Ectodermal cell (in vitro differentiated cells): ENCODE data around the gene OR7G3. TPM values are rescaled to one million over a fixed set of nuclear protein-coding genes. Genes with fewer than 3 reads are reported as not detected.

Source experiments
- H3K27ac ChIP-seq: 2 replicates; pipeline ENCODE4 v1.7.0; 2013; ENCODE audit warnings: mild to moderate bottlenecking, low read depth, low read length; ENCODE audit not compliant: insufficient read depth, poor library complexity, severe bottlenecking
- H3K27me3 ChIP-seq: 2 replicates; pipeline ENCODE4 v1.7.0; 2013; ENCODE audit warnings: mild to moderate bottlenecking, low read length; ENCODE audit not compliant: insufficient read depth, control insufficient read depth, poor library complexity, severe bottlenecking
- H3K36me3 ChIP-seq: one replicate; pipeline ENCODE4 v1.7.0; 2013; ENCODE audit warnings: low read length; ENCODE audit not compliant: control insufficient read depth, insufficient read depth
- H3K4me1 ChIP-seq: one replicate; pipeline ENCODE4 v1.7.0; 2013; ENCODE audit warnings: low read length; ENCODE audit not compliant: control insufficient read depth, insufficient read depth
- H3K4me3 ChIP-seq: 2 replicates; pipeline ENCODE4 v1.7.0; 2013; ENCODE audit warnings: low read depth, low read length, control low read depth; ENCODE audit not compliant: insufficient read depth
- H3K9me3 ChIP-seq: 2 replicates; pipeline ENCODE4 v1.7.0; 2013; ENCODE audit warnings: mild to moderate bottlenecking, low read length, moderate library complexity; ENCODE audit not compliant: control insufficient read depth
- WGBS, 2 experiments: methylation state at CpG; one replicate each; pipeline ENCODE4 v1.1.7; 2013; ENCODE audit warnings: missing lambda C conversion rate in 2 of 2; 5-methylcytosine and 5-hydroxymethylcytosine counted together
- polyA plus RNA-seq, 4 experiments: library from polyadenylated mRNA; stranded (reverse); fragments of 50-300 nt; gene quantifications; one replicate each; pipeline ENCODE4 v1.2.3, GENCODE V29; 2013

OR7G3 gene
- polyA plus RNA-seq (2013, experiment 1 of 4) = not detected
- not detected for polyA plus RNA-seq (2013, experiment 2 of 4)
- not detected for polyA plus RNA-seq (2013, experiment 3 of 4)
- polyA plus RNA-seq (2013, experiment 4 of 4) = not detected

- no peaks in the 10 kb centered on the region for H3K9me3 ChIP-seq
- no peak within 1 kb of the TSS for H3K4me3 ChIP-seq
- no peaks in the 10 kb centered on the region for H3K4me1 ChIP-seq
- 62 to 75% methylated on average over 1 of the region's 1 CpG for WGBS, 2 experiments
- no peak within 1 kb of the TSS for H3K27ac ChIP-seq
- no peaks in the 10 kb centered on the region for H3K27me3 ChIP-seq
- H3K36me3 ChIP-seq = no peaks in the 10 kb centered on the region
Observed at GRCh38 chr19:9126900-9127405, at the start of gene OR7G3. Gene OR7G3 (minus strand): TSS chr19:9126950. CDS start chr19:9126950, 0 bp downstream.

GRCh38 chr19:9175326-9175725 is 48.6 kb upstream of the OR7G3 start:
- H3K27me3 ChIP-seq = no peaks in the 10 kb centered on the region
- no peaks in the 10 kb centered on the region for H3K4me1 ChIP-seq
- no peak overlapping the region for H3K4me3 ChIP-seq
- WGBS, 2 experiments = 84% methylated on average over 5 of the region's 5 CpGs
- no peaks in the 10 kb centered on the region for H3K36me3 ChIP-seq
- H3K27ac ChIP-seq = no peak overlapping the region
- H3K9me3 ChIP-seq = no peaks in the 10 kb centered on the region

- Histone ChIP-seq H3K4me3 (no peak overlapping the region), H3K27ac (no peak overlapping the region), H3K27me3 (no peaks in the 10 kb centered on the region), H3K36me3 (no peaks in the 10 kb centered on the region), H3K9me3 (no peaks in the 10 kb centered on the region), H3K4me1 (no peaks in the 10 kb centered on the region)
- 89 to 90% methylated on average over 6 of the region's 6 CpGs for WGBS, 2 experiments
Observed at GRCh38 chr19:9171393-9171991, 44.7 kb upstream of the OR7G3 start.

- H3K4me3 ChIP-seq = no peak overlapping the region
- peaks cover 2% of the 10 kb centered on the region for H3K9me3 ChIP-seq
- H3K36me3 ChIP-seq = peaks cover 27% of the 10 kb centered on the region
- no peaks in the 10 kb centered on the region for H3K4me1 ChIP-seq
- 90 to 91% methylated on average over 4 of the region's 4 CpGs for WGBS, 2 experiments
- H3K27ac ChIP-seq = no peak overlapping the region
- H3K27me3 ChIP-seq = no peaks in the 10 kb centered on the region
Observed at GRCh38 chr19:9166846-9167245, 40.1 kb upstream of the OR7G3 start.

- H3K4me3 ChIP-seq = no peak overlapping the region
- H3K36me3 ChIP-seq = peaks cover 43% of the 10 kb centered on the region
- no peaks in the 10 kb centered on the region for H3K27me3 ChIP-seq
- 85 to 94% methylated on average over 3 of the region's 3 CpGs for WGBS, 2 experiments
- no peaks in the 10 kb centered on the region for H3K4me1 ChIP-seq
- H3K27ac ChIP-seq = no peak overlapping the region
- peaks cover 2% of the 10 kb centered on the region for H3K9me3 ChIP-seq
Observed at GRCh38 chr19:9165261-9165660, 38.5 kb upstream of the OR7G3 start.

- 94 to 97% methylated on average over 12 of the region's 12 CpGs for WGBS, 2 experiments
- Histone ChIP-seq H3K9me3 (peaks cover 2% of the 10 kb centered on the region), H3K4me1 (no peaks in the 10 kb centered on the region), H3K4me3 (no peak overlapping the region), H3K27me3 (no peaks in the 10 kb centered on the region), H3K27ac (no peak overlapping the region), H3K36me3 (peaks cover 79% of the 10 kb centered on the region)
Observed at GRCh38 chr19:9161427-9161826, 34.7 kb upstream of the OR7G3 start.

GRCh38 chr19:9159891-9160290 is 33.1 kb upstream of the OR7G3 start:
- H3K27ac ChIP-seq = no peak overlapping the region
- no peaks in the 10 kb centered on the region for H3K4me1 ChIP-seq
- peaks cover 2% of the 10 kb centered on the region for H3K9me3 ChIP-seq
- WGBS, 2 experiments = 97 to 98% methylated on average over 13 of the region's 13 CpGs
- H3K4me3 ChIP-seq = no peak overlapping the region
- H3K36me3 ChIP-seq = peaks cover 85% of the 10 kb centered on the region
- no peaks in the 10 kb centered on the region for H3K27me3 ChIP-seq

GRCh38 chr19:9156304-9156703 is 29.6 kb upstream of the OR7G3 start:
- Histone ChIP-seq H3K4me3 (no peak overlapping the region), H3K4me1 (no peaks in the 10 kb centered on the region), H3K27ac (no peak overlapping the region), H3K9me3 (peaks cover 15% of the 10 kb centered on the region), H3K36me3 (peaks cover 78% of the 10 kb centered on the region), H3K27me3 (no peaks in the 10 kb centered on the region)
- WGBS, 2 experiments = 92 to 93% methylated on average over 1 of the region's 1 CpG

GRCh38 chr19:9155591-9155990 is 28.8 kb upstream of the OR7G3 start:
- Histone ChIP-seq H3K27me3 (no peaks in the 10 kb centered on the region), H3K4me1 (no peaks in the 10 kb centered on the region), H3K9me3 (peaks cover 16% of the 10 kb centered on the region), H3K36me3 (peaks cover 74% of the 10 kb centered on the region), H3K4me3 (no peak overlapping the region), H3K27ac (no peak overlapping the region)
- 90 to 94% methylated on average over 4 of the region's 4 CpGs for WGBS, 2 experiments

GRCh38 chr19:9151367-9151766 is 24.6 kb upstream of the OR7G3 start:
- Histone ChIP-seq H3K4me1 (no peaks in the 10 kb centered on the region), H3K4me3 (no peak overlapping the region), H3K27me3 (no peaks in the 10 kb centered on the region), H3K36me3 (peaks cover 54% of the 10 kb centered on the region), H3K9me3 (peaks cover 19% of the 10 kb centered on the region), H3K27ac (no peak overlapping the region)
- 96 to 98% methylated on average over 5 of the region's 5 CpGs for WGBS, 2 experiments
